ENCODE data around the gene MTERF4. TPM values are rescaled to one million over a fixed set of nuclear protein-coding genes. Genes with fewer than 3 reads are reported as not detected.

Gene MTERF4
- polyA plus RNA-seq, 3 donors = 15.5 to 37.4 (median 17.8) TPM

GRCh38 chr2:241088376-241088775 lies 13.7 kb downstream of the MTERF4 start:
- 48% methylated on average over 7 of the region's 8 CpGs for WGBS (ENCODE audit: insufficient coverage)
- peaks cover 0 to 2% (median 0%) of the 10 kb centered on the region in 3 donors for H3K27me3 Mint-ChIP-seq (ENCODE audit: low read depth in 3 of 3)
- H3K36me3 Mint-ChIP-seq = peaks cover 78 to 82% of the 10 kb centered on the region in 2 donors
- Histone ChIP-seq H3K4me3 (replicated peaks in 1 of 3; ENCODE audit: low read depth in 2 of 3, low read length in 3 of 3) (no peak overlapping the region), H3K27me3 (ENCODE audit: control insufficient read depth in 2 of 2, insufficient read depth in 2 of 2, low read length in 2 of 2) (no peaks in the 10 kb centered on the region), H4K20me1 (ENCODE audit: insufficient read depth, low read length) (peaks cover 12% of the 10 kb centered on the region), H3K27ac (ENCODE audit: low read depth in 1 of 2, low read length in 2 of 2) (no peak overlapping the region), H3K9ac (ENCODE audit: insufficient read depth, low read length, poor library complexity, severe bottlenecking) (no peak overlapping the region), H2AFZ (ENCODE audit: insufficient read depth, low read depth, low read length, poor library complexity, severe bottlenecking) (no peak overlapping the region), H3K4me1 (ENCODE audit: control insufficient read depth in 1 of 2, insufficient read depth in 2 of 2, low read length in 2 of 2) (no peaks in the 10 kb centered on the region), H3K9me3 (replicated peaks in 1 of 2; ENCODE audit: control insufficient read depth in 1 of 2, insufficient read depth in 1 of 2, low read length in 2 of 2) (no peaks in the 10 kb centered on the region), H3K79me2 (ENCODE audit: insufficient read depth, low read length) (no peaks in the 10 kb centered on the region), H3K4me2 (replicated peaks; ENCODE audit: extremely low read depth, low read length, poor library complexity, severe bottlenecking) (no peak overlapping the region), H3K36me3 (replicated peaks in 1 of 2; ENCODE audit: control insufficient read depth in 1 of 2, insufficient read depth in 2 of 2, low read length in 2 of 2) (peaks cover 59 to 91% of the 10 kb centered on the region in 2 donors)
- no peaks in the 10 kb centered on the region for H3K4me1 Mint-ChIP-seq
- TF ChIP-seq CTCF (IDR thresholded peaks at IDR 0.05) = no peak
- H3K4me3 Mint-ChIP-seq = no peak overlapping the region
- peaks cover 0 to 2% (median 0%) of the 10 kb centered on the region in 7 donors for H3K9me3 Mint-ChIP-seq
- no peak overlapping the region for H3K27ac Mint-ChIP-seq
- intact Hi-C loops (cut with micrococcal nuclease) = no loop called here
- no peak for DNase-seq

GRCh38 chr2:241087420-241088268 lies 14.4 kb downstream of the MTERF4 start:
- no peaks in the 10 kb centered on the region for H3K79me2 ChIP-seq (ENCODE audit: insufficient read depth, low read length)

More at GRCh38 chr2:241087420-241088268, 14.4 kb downstream of the MTERF4 start:
- Histone ChIP-seq H3K9ac (ENCODE audit: insufficient read depth, low read length, poor library complexity, severe bottlenecking) (no peak overlapping the region), H3K9me3 (replicated peaks in 1 of 2; ENCODE audit: control insufficient read depth in 1 of 2, insufficient read depth in 1 of 2, low read length in 2 of 2) (no peaks in the 10 kb centered on the region), H3K4me1 (ENCODE audit: control insufficient read depth in 1 of 2, insufficient read depth in 2 of 2, low read length in 2 of 2) (no peaks in the 10 kb centered on the region), H2AFZ (ENCODE audit: insufficient read depth, low read depth, low read length, poor library complexity, severe bottlenecking) (no peak overlapping the region), H4K20me1 (ENCODE audit: insufficient read depth, low read length) (peaks cover 12% of the 10 kb centered on the region), H3K27me3 (ENCODE audit: control insufficient read depth in 2 of 2, insufficient read depth in 2 of 2, low read length in 2 of 2) (no peaks in the 10 kb centered on the region), H3K36me3 (replicated peaks in 1 of 2; ENCODE audit: control insufficient read depth in 1 of 2, insufficient read depth in 2 of 2, low read length in 2 of 2) (peaks cover 52 to 84% of the 10 kb centered on the region in 2 donors), H3K4me2 (replicated peaks; ENCODE audit: extremely low read depth, low read length, poor library complexity, severe bottlenecking) (no peak overlapping the region), H3K27ac (ENCODE audit: low read depth in 1 of 2, low read length in 2 of 2) (no peak overlapping the region), H3K4me3 (replicated peaks in 1 of 3; ENCODE audit: low read depth in 2 of 3, low read length in 3 of 3) (no peak overlapping the region)
- no peak for TF ChIP-seq CTCF (IDR thresholded peaks at IDR 0.05)
- no peak for DNase-seq
- WGBS (ENCODE audit: insufficient coverage) = over 99% methylated on average over 16 of the region's 29 CpGs
- H3K4me1 Mint-ChIP-seq = no peaks in the 10 kb centered on the region
- no peak overlapping the region for H3K4me3 Mint-ChIP-seq
- H3K9me3 Mint-ChIP-seq = peaks cover 0 to 2% (median 0%) of the 10 kb centered on the region in 7 donors
- H3K27me3 Mint-ChIP-seq (ENCODE audit: low read depth in 3 of 3) = peaks cover 0 to 3% (median 0%) of the 10 kb centered on the region in 3 donors
- H3K27ac Mint-ChIP-seq = peak overlapping the region in 1 of 7 donors; percentile 56
- H3K36me3 Mint-ChIP-seq = peaks cover 73 to 77% of the 10 kb centered on the region in 2 donors
- intact Hi-C loops (cut with micrococcal nuclease) = no loop called here
